G401.6 (cell line): Measurements from ENCODE around the gene HNRNPA0.

Experiments
- FAIRE-seq: peaks from 2 replicates; lab custom pipeline; 2012; peaks lifted over from hg19 to GRCh38; lab: Jason Lieb, UNC

HNRNPA0 gene

DNA sequence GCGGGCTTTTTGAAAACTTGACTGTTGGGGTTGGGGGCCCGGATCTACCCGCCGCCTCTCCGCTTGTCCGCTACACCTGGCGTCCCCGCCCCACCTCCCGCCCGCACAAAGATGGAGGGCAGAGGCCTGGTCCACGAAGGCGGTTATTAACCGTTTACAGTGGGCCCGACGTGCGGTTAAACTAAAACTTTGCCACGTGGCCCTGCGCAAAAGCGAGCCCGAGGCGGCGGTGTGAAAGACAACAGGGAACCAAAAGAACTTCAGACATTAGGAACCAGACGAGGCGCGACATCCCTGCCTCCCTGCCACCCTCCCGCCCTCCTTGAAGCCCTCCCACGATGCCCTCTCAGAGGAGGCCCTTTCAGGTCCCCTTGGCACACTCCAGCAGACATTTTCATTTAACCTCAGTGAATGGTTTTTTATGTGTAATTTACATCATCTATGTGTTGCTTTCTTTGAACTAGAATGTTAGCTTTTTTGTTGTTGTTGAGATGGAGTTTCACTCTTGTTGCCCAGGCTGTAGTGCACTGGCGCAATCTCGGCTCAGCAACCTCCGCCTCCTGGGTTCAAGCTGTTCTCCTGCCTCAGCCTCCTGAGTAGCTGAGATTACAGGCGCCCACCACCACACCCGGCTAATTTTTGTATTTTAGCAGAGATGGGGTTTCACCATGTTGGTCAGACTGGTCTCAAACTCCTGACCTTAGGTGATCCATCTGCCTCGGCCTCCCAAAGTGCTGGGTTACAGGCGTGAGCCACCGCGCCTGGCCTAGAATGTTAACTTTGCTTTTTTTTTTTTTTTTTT is 999 bp upstream of the HNRNPA0 start:
- FAIRE-seq = no peak

DNA sequence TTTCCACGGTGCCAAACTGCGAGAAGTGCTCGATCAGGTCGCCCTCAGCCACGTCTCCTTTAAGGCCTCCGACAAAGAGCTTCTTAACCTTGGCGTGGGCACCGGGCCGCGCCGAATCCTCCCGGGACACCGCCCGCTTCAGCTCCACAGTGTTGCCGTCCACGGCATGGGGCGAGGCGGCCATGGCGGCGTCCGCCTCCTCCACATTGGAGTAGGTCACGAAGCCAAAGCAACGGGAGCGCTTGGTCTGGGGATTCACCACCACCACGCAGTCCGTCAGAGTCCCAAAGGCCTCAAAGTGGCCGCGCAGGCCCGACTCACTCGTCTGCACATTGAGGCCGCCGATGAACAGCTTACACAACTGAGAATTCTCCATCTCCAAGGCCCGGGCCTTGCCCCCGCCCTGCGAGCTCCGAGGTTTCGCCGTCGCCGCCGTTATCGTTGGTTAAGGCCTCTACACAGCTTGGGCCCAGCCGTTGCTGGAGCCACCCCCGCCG is 424 bp downstream of the HNRNPA0 start:
- FAIRE-seq = no peak

DNA sequence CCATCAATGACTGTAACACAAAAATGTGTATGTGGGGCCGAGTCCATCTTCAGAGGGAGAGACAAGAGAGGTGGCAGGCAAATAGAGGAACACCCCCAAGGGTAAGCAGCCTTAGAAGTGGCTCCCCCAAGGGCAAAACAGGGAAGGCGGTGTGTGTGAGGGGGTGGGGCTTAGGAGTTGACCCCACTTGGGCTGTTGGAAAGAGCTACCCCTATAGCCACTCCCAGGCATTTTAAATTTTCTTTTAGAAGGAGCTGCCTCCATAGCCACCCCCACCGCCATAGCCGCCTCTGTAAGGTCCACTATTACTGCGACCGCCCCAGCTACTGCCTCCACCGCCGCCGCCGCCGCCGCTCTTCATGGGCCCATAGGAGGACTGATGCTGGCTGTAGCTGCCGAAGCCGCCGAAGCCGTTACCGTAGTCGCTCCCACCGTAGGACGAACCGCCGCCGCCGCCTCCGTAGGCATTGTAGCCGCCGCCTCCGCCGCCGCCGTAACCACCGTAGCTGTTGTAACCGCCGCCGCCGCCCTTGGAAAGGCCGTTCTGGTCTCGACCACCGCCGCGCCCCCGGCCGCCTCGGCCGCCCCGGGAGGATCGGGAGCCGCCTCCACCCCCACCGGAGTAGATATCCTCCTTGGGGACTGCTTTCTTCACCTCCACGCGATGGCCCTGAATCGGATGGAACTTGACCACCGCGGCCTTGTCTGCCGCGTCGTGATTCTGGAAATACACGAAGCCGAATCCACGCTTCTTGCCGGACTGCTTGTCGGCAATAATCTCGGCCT is 1.1 kb downstream of the HNRNPA0 start:
- FAIRE-seq = no peak

DNA sequence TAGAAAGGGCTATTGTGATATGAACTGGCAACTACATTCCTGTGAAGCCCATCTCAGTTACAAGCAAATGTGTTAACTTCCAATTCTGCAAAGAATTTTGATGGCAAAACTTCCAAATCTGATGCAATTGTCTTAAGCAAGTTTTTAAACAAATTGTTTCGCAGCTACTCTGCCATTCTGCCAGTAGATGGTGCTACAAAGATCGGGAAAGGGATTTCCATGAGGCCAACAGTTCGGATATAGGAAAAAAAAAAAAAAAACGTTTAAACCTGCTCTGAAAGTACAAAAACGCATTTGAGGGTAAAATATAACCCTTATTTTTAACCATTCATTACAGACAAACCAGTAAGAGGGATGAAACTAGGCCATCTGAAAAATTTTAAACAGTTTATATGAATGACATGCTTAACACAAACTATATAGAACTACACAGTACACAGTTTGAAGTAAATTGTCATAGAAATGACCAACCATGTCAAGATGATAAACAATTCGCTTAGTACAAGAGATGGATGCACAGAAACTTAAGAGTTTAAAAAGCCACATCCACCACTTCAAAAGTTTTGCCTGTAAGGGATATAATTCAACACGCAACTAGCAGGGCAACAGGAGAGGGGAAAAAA is 2.2 kb downstream of the HNRNPA0 start:
- FAIRE-seq = peak; percentile 95

DNA sequence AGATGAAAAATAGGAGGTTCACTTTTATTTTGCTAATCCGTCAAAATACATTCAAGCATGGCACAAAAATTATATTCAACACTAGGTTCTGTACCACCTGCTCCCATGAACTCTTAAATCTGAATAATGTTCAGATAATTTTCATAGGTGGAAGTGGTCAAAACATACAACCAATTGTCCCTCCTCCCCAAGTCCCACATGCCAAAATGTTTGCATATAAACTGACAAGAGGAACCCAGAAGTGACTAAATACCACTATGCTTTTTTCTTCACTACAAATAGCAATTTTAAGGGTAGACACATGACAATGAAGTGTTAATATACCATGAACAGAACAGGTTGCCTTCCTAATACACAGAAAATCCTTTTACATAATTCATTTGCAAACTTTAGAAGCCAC is 3.7 kb downstream of the HNRNPA0 start:
- no peak for FAIRE-seq

DNA sequence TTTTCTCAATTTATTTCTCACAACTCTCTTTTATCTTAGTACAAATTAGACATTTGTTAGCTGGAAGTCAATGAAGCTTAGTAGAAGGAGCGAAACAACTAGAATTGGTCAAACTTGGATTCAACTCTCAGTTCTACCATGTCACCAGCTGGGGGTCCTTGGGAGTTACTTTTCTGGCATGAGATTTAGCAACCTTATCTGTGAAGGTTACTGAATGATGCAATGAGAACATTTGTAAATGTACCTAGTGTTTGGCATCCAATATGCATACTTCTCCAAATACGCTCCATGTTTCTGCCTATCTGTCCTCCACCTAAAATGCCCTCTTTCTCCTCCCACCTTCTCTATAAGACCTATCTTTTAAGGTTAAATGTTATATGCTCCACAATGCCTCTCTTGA is 6.3 kb downstream of the HNRNPA0 start:
- no peak for FAIRE-seq

DNA sequence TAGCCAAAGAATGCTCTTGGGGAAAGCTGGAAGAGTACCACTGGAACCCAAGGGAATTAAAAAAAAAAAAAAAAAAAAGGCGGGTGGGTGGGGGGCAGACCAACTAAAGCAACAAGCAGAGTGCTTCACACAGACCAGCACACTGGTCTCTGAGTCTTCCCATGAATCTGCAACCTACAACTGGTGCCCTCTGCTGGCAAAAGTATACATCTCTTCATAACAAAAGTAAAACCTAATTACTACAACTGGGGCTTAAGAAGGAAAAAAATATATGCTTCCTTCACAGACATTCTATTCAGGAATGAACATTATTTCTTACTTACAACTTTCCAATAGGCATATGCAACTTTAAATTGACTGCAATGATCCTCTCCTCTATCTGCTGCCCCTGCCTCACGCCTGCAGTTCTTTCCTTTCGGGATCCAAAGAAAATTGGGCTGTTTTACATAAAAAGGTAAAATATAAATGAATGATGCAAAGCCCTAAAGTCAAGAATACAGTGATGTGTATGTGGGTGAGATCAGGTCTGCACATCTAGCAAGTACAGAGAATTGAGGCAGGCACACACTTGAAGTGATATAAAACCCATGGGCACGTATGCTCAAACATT is 11.0 kb downstream of the HNRNPA0 start:
- FAIRE-seq = peak; percentile 89

DNA sequence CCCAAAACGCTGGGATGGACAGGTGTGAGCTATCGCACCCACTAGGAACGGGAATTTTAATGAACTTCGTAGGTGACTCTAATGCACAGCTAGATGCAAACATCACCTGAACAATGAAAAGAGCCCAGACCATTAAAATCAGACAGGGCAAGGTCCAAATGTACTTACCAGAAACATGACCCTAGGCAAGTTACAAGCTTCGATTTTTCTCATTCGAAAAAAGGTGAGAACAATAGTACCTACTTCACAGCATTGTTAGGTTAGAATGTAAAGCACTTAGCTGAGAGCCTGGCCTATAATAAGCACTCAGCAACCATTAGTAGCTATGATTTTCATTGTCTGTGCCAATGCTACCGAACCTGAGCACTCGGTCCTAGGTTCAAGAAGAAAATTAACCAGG is 12.4 kb downstream of the HNRNPA0 start:
- no peak for FAIRE-seq

DNA sequence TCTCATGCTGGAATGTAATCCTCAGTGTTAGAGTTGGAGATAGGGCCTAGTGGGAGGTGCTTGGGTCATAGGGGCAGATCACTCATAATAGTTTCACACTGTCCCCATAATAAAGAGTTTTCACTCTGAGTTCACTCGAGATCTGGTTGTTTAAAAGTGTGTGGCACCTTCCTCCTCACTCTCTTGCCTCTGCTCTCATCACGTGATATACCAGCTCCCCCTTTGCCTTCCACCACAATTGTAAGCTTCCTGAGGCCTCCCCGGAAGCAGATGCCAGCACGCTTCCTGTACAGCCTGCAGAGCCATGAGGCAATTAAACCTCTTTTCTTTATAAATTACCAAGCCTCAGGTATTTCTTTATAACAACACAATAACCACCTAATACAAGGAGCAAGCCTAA is 14.4 kb downstream of the HNRNPA0 start:
- FAIRE-seq = no peak

DNA sequence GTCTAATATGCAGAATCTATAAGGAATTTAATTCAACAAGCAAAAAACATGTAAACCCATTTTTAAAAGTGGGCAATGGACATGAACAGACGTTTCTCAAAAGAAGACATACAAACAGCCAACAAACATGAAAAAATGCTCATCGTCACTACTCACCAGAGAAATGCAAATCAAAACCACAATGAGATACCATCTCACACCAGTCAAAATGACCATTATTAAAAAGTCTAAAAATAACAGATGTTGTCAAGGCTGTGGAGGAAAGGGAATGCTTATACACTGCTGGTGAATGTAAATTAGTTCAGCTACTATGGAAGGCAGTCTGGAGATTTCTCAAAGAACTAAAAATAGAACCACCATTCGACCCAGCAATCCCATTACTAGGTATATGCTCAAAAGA is 15.2 kb downstream of the HNRNPA0 start:
- no peak for FAIRE-seq

DNA sequence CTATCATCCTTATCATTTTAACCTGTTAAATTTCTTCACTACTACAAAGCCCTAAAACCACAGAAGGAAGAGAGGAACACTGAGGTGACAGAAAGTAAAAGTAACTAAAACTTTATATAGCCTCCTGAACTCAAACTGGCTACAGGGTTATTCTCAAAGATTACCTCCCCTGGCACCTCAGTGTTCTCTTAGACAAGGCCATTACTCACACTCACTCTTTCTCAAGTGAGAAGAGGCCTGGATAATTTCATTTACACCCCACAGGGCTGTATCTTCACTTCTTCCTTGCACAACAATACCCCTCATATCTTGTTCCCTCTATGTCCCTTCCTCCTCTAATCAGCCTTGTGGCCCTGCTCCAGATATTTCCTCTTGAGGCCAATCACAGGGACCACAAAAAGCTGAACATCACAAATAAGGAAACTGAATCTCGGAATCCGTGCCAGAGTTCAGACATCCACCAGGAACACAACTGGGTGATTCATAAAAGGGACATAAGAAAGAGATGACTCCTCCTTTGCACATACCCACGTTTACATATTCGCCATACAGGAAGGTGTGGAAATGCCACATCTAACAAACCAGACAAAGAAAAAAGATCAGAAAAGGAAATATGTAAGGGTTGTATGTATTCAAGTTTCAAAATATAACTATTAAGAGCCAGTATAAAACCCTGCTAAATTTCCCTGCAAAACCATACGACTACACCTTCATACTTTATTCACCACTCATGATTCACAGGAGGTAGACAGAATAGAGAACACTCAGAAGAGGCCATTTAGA is 16.6 kb downstream of the HNRNPA0 start:
- FAIRE-seq = no peak

DNA sequence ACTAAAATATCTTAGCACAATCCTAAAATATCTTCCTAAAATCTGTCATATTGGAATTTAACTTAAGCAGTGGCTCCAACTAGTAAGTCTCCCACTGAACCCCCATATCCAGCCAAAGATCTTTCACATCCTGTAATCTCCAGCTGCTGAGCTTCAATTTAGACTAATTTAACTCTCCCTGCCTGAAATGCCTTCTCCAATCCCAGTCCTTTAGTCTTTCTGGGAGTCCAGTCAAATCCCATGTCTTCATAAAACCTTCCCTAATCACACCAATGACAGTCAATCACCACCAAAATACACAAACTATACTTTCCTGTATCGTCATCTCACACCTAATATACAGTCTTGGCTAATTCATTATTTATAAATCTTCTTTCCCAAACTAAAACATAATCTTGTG is 17.7 kb downstream of the HNRNPA0 start:
- no peak for FAIRE-seq

DNA sequence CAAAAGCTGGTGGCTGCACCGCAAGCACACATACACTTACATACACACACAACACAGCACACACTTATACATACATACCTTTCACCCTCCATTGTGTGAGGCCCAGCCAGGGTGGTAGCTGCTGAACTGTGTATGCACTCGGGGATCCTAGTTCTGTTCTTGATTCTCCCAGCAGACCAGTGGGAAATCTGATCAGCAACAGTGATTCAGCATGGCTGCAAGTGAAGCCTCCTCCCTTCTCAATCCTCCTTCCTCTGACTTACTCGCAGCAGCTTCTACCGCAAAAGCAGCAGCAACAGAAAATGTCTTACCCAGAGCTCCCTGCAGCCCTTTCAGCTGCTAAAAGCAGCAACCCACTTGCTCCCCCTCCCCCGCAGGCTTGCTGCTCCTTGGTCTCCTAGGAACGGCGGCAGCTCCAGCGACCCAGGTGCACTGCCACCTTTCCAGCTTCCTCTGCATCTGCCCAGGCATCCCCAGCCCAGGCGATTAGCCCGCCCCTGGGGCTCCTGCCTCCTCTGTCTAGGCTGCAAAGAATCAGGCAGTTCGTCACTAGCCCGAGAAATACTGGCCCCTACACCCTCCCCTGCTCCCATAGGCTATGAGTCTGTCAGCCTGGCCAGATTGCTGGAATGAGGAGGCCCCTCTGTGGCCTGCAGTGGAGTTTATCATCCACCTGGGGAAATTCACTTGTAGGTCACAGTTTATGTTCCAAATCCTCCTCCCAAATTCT is 18.4 kb downstream of the HNRNPA0 start, which contains the start of gene KLHL3:
Gene KLHL3, minus strand, starts transcription at position 535 of the 730 bp plus-strand sequence. Its CDS starts 443 bp downstream, at position 92.
- no peak for FAIRE-seq

DNA sequence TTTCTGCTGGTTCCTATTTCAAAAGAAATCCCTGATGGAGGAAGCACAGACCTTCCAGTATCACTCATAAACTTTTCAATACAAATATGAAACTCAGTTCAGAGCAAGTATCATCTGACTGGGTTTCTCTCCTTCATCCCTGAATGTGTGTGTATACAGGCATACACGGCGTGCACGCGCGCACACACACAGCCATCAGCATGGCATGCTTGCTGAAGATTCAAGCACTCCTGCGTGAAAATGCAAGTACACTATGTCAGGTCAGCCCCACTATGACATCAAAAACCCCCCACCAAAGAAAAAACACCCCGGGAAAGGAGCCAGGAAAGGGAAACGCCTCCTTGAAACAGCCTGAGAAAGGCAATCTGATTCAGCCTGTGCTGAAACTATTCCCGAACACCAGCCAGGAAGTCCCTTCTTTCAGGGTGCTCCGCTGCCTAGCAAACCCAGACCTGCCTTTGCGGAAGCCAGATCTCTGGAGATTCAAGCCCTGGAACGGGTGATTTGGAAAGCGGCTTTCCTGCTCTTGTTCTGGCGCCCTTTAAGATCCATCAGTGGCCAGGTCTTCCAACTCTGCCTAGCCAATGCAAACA is 19.1 kb downstream of the HNRNPA0 start:
- no peak for FAIRE-seq

DNA sequence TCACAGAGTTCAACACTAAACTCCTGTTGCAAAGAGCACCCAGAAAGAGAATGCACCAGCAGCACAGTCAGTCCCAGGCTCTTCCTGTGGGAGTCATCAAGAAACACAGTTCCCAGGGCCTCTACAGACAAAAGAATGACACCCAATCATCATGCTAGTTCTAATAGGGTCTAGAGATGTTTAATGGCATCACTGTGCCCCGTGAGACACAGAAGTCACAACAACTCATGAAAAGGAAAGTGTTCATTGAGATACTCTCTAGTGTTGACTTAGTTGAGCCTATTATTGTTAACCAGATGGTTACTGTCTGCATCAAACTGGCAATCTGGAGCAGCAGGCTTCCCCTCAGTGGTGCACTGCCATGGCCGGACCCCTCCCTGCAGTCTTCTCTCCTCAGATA is 19.8 kb downstream of the HNRNPA0 start:
- no peak for FAIRE-seq

DNA sequence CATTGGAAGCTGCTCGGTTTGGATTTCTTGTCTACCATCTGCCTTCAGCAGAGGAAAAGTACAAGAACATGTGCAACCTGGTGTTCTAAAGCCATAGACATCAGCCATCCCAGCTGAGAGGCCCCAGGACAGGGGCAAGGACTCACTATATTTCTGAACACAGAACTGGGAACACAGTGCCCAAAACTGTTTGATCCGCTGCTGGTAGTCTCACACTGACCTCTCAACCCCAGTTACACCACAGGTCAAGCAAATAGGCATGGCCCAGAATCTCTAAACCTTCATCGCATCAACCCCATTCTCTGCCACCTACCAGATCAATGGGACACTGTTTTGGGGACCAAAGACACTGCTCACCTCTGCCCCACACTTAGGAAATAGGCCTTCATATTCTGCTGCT is 20.2 kb downstream of the HNRNPA0 start:
- no peak for FAIRE-seq

DNA sequence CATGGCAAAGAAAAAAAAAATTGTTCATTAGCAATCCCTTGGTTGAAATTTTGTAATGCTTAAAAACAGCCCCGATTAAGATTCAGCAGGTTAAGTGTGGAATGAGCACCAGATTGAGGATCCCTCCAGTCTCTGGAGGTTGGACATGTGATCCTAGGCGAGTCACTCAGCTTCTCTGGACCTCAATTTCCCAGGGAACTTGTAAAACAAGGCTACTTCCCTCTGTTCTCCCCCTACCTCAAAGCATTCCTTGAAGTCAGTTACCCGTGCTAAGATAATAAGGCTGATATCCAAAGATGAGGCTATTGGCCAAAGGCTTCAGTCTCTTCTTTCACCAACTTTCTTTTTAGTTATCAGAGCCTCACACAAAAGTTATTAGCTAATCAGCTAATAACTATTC is 21.2 kb downstream of the HNRNPA0 start:
- FAIRE-seq = no peak

DNA sequence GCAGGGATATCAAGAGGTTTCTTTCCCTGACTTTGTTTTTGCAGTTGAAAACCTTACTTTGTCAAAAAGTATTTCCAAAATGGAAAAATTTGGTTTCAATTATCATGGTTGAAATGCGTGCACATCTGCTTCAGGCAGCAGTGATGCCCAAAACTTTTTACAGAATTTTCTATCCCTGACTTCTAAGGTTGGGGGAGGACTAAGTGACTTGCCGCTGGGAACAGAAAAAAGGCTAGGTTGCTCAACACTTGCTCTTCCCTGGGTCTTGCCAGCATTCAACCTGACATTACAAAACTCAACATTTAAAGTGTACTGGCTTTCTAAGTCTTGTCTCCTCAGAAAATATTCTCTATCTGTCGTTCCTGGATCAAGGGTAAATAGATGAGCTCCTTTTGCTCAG is 23.0 kb downstream of the HNRNPA0 start:
- no peak for FAIRE-seq

DNA sequence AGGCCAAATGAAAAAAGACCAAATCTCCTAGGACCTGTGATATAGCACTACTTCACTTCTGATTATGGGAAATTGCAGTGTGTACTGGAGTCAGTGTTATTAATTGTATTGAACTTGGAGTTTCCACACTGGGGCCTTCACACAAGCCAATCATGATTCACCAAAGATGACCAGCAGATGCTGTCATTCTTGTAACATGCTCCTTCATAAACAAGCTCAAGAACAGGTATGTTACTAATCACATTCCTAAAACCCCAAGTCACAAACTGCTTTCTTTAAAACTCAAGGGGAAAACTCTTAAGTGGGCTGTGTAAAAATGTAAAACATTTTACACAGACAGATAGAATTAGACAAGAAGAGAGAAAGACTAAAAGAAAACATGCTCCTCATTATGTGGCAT is 23.8 kb downstream of the HNRNPA0 start:
- no peak for FAIRE-seq

DNA sequence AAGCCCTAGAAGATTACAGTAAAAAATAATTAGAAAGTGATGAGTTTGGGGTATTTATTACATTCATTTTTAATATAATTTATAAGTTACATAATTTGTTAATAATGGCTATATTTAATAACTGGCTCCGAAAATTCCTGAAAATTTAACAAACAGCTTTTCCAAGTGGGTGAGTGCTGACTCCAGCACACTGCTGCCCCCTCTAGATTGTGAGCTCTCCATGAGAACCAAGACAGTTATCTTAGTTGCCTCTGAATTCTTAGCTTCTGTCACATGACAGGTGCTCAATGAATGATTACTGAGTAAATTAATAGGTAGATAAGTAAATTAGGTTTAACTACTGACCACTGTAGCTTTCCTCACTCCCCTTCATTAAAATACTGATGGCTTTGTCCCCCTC is 26.1 kb downstream of the HNRNPA0 start:
- no peak for FAIRE-seq

DNA sequence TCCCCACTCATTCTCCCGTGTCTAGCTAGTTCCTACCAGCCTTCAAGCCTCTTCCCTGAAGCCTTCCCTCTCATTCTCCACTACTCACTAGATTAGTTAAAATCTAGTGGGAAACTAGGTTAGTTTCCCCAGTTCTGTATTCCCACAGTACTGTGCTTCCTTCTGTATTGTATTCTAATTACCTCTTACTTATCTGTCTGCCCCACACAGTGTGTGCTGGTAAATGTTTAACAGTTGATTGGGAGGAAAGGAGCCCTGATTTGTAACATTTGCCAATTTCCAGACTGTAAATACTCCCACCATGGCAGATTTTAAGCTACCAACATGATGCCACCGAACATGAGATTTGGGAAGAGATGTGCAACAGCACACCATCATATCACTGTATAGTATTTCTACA is 26.5 kb downstream of the HNRNPA0 start:
- no peak for FAIRE-seq
